IMR-90 (cell line): ENCODE measurements around the gene WWC2. TPM values are rescaled to one million over a fixed set of nuclear protein-coding genes. Genes with fewer than 3 reads are reported as not detected.

Experiments
- ATAC-seq: fragments of 200-7000 bp; cut with Tn5 transposase; 2 replicates; pipeline ENCODE4 v1.9.1; 2020; ENCODE audit warnings: low read depth, mild to moderate bottlenecking, moderate library complexity
- BruUV-seq: library from RNA; stranded (reverse); fragments of 400-500 nt; replicated peaks from 2 replicates; lab custom pipeline; 2021; lab: Mats Ljungman, UMichigan
- CTCF ChIA-PET: fragments of 300-600 bp; formaldehyde crosslinking; extraction: SDS; loops from one replicate; lab custom pipeline; 2021; ENCODE audit warnings: antibody characterized with exemption; lab: Yijun Ruan, JAX
- POLR2A ChIA-PET: fragments of 300-600 bp; sonication (Branson Sonifier 250); formaldehyde crosslinking; loops from one replicate; lab custom pipeline; 2022; ENCODE audit warnings: antibody characterized with exemption; ENCODE audit not compliant: unreplicated experiment; lab: Charles Lee
- DNase-seq: peaks from one replicate; pipeline ENCODE4 v3.0.0; 2013
- H2AFZ ChIP-seq: replicated peaks from 2 replicates; pipeline ENCODE3; 2013; ENCODE audit warnings: low read length, mild to moderate bottlenecking; ENCODE audit not compliant: poor library complexity
- H2AK5ac ChIP-seq: 2 replicates; pipeline ENCODE4 v1.6.1; 2013; ENCODE audit warnings: low read depth, low read length, inconsistent platforms
- H2AK9ac ChIP-seq: replicated peaks from 2 replicates; pipeline ENCODE3; 2013; ENCODE audit warnings: mild to moderate bottlenecking, low read depth, low read length, moderate library complexity; ENCODE audit not compliant: poor library complexity
- H2BK120ac ChIP-seq: 2 replicates; pipeline ENCODE4 v1.6.1; 2013; ENCODE audit warnings: low read depth, low read length, inconsistent platforms
- H2BK15ac ChIP-seq: 3 replicates; pipeline ENCODE4 v1.6.1; 2013; ENCODE audit warnings: low read depth, low read length, inconsistent platforms
- H2BK20ac ChIP-seq: 2 replicates; pipeline ENCODE4 v1.6.1; 2013; ENCODE audit warnings: low read depth, mild to moderate bottlenecking, inconsistent platforms, low read length, moderate library complexity
- H2BK5ac ChIP-seq: 2 replicates; pipeline ENCODE4 v1.6.1; 2013; ENCODE audit warnings: mild to moderate bottlenecking, low read depth, low read length, inconsistent platforms; ENCODE audit not compliant: poor library complexity, severe bottlenecking
- H3K14ac ChIP-seq: replicated peaks from 2 replicates; pipeline ENCODE4 v1.6.1; 2013; ENCODE audit warnings: low read depth, low read length, inconsistent platforms
- H3K18ac ChIP-seq: 2 replicates; pipeline ENCODE4 v1.6.1; 2013; ENCODE audit warnings: low read depth, low read length, control low read depth
- H3K23ac ChIP-seq: 2 replicates; pipeline ENCODE4 v1.6.1; 2013; ENCODE audit warnings: low read depth, low read length, inconsistent platforms
- H3K27ac ChIP-seq: 2 replicates; pipeline ENCODE4 v1.5.1; 2013; ENCODE audit warnings: mild to moderate bottlenecking, control low read depth, low read length; ENCODE audit not compliant: insufficient read depth
- H3K27me3 ChIP-seq: 2 replicates; pipeline ENCODE4 v1.6.1; 2013; ENCODE audit warnings: low read length; ENCODE audit not compliant: control insufficient read depth, insufficient read depth
- H3K36me3 ChIP-seq: 2 replicates; pipeline ENCODE4 v1.6.1; 2013; ENCODE audit warnings: low read length, mixed read lengths; ENCODE audit not compliant: control insufficient read depth, insufficient read depth
- H3K4ac ChIP-seq: 2 replicates; pipeline ENCODE4 v1.6.1; 2013; ENCODE audit warnings: low read depth, low read length, inconsistent platforms
- H3K4me1 ChIP-seq: 2 replicates; pipeline ENCODE4 v1.6.1; 2013; ENCODE audit warnings: low read length, mixed read lengths; ENCODE audit not compliant: control insufficient read depth, insufficient read depth
- H3K4me2 ChIP-seq: 2 replicates; pipeline ENCODE4 v1.6.1; 2013; ENCODE audit warnings: low read depth, mild to moderate bottlenecking, control low read depth, low read length, moderate library complexity
- H3K4me3 ChIP-seq: 2 replicates; pipeline ENCODE4 v1.5.1; 2013; ENCODE audit warnings: low read depth, mild to moderate bottlenecking, control low read depth, low read length, moderate library complexity; ENCODE audit not compliant: insufficient read depth
- H3K56ac ChIP-seq: 2 replicates; pipeline ENCODE4 v1.6.1; 2013; ENCODE audit warnings: low read length, inconsistent platforms; ENCODE audit not compliant: insufficient read depth; ENCODE audit errors: extremely low read depth
- H3K79me1 ChIP-seq, 2 experiments: 2 replicates each; pipeline ENCODE4 v1.6.1; 2013; ENCODE audit warnings: low read length in 2 of 2, inconsistent platforms in 1 of 2, low read depth in 1 of 2
- H3K9ac ChIP-seq: 2 replicates; pipeline ENCODE4 v1.6.1; 2013; ENCODE audit warnings: low read depth, low read length, control low read depth
- H3K9me1 ChIP-seq: 2 replicates; pipeline ENCODE4 v1.6.1; 2013; ENCODE audit warnings: low read length, inconsistent platforms; ENCODE audit not compliant: insufficient read depth
- H3K9me3 ChIP-seq: 2 replicates; pipeline ENCODE4 v1.6.1; 2013; ENCODE audit warnings: low read length; ENCODE audit not compliant: control insufficient read depth, insufficient read depth
- H4K20me1 ChIP-seq: 2 replicates; pipeline ENCODE4 v1.6.1; 2013; ENCODE audit warnings: low read length, inconsistent platforms; ENCODE audit not compliant: insufficient read depth
- H4K5ac ChIP-seq: 2 replicates; pipeline ENCODE4 v1.6.1; 2013; ENCODE audit warnings: mild to moderate bottlenecking, low read depth, low read length, control low read depth
- H4K8ac ChIP-seq, 2 experiments: 2 replicates each; pipeline ENCODE4 v1.6.1; 2013; ENCODE audit warnings: low read depth in 2 of 2, low read length in 2 of 2, control low read depth in 1 of 2, inconsistent platforms in 1 of 2
- H4K91ac ChIP-seq: 2 replicates; pipeline ENCODE4 v1.6.1; 2013; ENCODE audit warnings: low read depth, low read length, inconsistent platforms; ENCODE audit not compliant: insufficient read depth
- BHLHE40 ChIP-seq: fragments of 150-350 bp; IDR thresholded peaks from 2 replicates; pipeline ENCODE4 v1.6.1; 2016; ENCODE audit warnings: mild to moderate bottlenecking, low read depth, low read length
- MAFK ChIP-seq: IDR thresholded peaks from 2 replicates; pipeline ENCODE4 v1.6.1; 2012; ENCODE audit warnings: low read depth, low read length, improper control_type of control experiment
- MXI1 ChIP-seq: IDR thresholded peaks from 2 replicates; pipeline ENCODE4 v1.6.1; 2012; ENCODE audit warnings: low read depth, mild to moderate bottlenecking, low read length, moderate library complexity, borderline replicate concordance
- NFE2L2 ChIP-seq: fragments of 150-350 bp; IDR thresholded peaks from 2 replicates; pipeline ENCODE4 v1.6.1; 2016; ENCODE audit warnings: low read depth, mild to moderate bottlenecking, low read length
- POLR2A ChIP-seq: IDR thresholded peaks from 2 replicates; pipeline ENCODE4 v1.6.1; 2012; ENCODE audit warnings: mild to moderate bottlenecking, low read depth, low read length
- RCOR1 ChIP-seq: IDR thresholded peaks from 2 replicates; pipeline ENCODE4 v1.6.1; 2012; ENCODE audit warnings: mild to moderate bottlenecking, low read length, improper control_type of control experiment; ENCODE audit not compliant: insufficient replicate concordance
- SMC3 ChIP-seq: fragments of 150-350 bp; IDR thresholded peaks from 2 replicates; pipeline ENCODE4 v1.6.1; 2016; ENCODE audit warnings: low read depth, mild to moderate bottlenecking, antibody characterized with exemption, low read length, moderate library complexity
- WGBS, 2 experiments: methylation state at CpG; one replicate each; pipeline versions ENCODE4 v1.1.5 to v1.1.7; 2013; ENCODE audit warnings: missing lambda C conversion rate in 2 of 2; ENCODE audit not compliant: insufficient read length in 1 of 2; ENCODE audit errors: extremely low coverage in 2 of 2; 5-methylcytosine and 5-hydroxymethylcytosine counted together
- dilution Hi-C: fragments of 300-500 bp; cut with HindIII; formaldehyde crosslinking; loops from one replicate; pipeline ENCODE4 v1.14.3; 2018; ENCODE audit warnings: low sequenced_read_pairs; ENCODE audit not compliant: unreplicated experiment
- in situ Hi-C: fragments of 300-500 bp; cut with MboI; formaldehyde crosslinking; loops from 3 replicates; pipeline ENCODE4 v1.14.3; 2019; ENCODE audit warnings: low sequenced_read_pairs, inconsistent platforms, mixed read lengths
- intact Hi-C: fragments of 100-400 bp; cut with micrococcal nuclease; formaldehyde crosslinking; loops from 2 replicates; pipeline ENCODE4 v1.10.0; 2022
- polyA plus RNA-seq, 3 experiments: library from polyadenylated mRNA; depleted of rRNA; stranded (reverse); fragments of >200 nt; gene quantifications; 2 replicates each; pipeline ENCODE4 v1.2.3, GENCODE V29; 2012; ENCODE audit warnings: low replicate concordance in 1 of 3
- total RNA-seq: library from RNA; depleted of rRNA; stranded (reverse); fragments of >200 nt; gene quantifications from 2 replicates; pipeline ENCODE4 v1.2.3, GENCODE V29; 2012
- TF ChIP-seq, protein P1 (sequence below): conservative IDR thresholded peaks from 2 replicates; pipeline ENCODE4 v1.5.1; 2012; ENCODE audit warnings: mild to moderate bottlenecking, low read depth, low read length, improper control_type of control experiment
- TF ChIP-seq, protein P2 (sequence below): fragments of 150-350 bp; IDR thresholded peaks from 2 replicates; pipeline ENCODE4 v1.6.1; 2017; ENCODE audit warnings: mild to moderate bottlenecking, antibody characterized with exemption, low read length, low read depth
- TF ChIP-seq, protein P3 (sequence below): fragments of 150-350 bp; IDR thresholded peaks from 2 replicates; pipeline ENCODE4 v1.6.1; 2016; ENCODE audit warnings: low read depth, mild to moderate bottlenecking, low read length, moderate library complexity, borderline replicate concordance

WWC2 gene
- total and polyA plus RNA-seq, 2 of the 4 experiments (the other 2 are of a cell fraction) = 26.6 to 27.4 TPM

DNA sequence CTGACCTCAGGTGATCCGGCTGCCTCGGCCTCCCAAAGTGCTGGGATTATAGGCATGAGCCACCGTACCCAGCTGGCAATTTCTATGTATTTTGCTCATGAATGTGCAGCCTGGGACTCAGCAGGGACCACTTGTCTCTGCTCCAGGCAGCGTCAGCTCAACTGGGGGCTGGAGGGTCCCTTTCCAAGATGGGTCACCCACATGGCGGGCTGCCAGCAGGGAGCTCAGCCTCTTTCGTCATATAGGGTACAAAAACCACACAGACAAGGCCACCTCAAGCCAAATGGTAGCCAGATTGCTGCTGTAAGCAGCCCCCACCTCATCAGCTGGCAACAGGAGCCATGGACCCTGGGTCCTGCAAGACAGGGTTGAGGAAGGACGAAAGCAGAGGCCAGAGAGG is 225.6 kb downstream of the WWC2 start:
- CTCF ChIA-PET = no interaction called here
- no peak overlapping the region for H3K4me2 ChIP-seq
- no TSS peak for BruUV-seq

More for the DNA sequence above, 225.6 kb downstream of the WWC2 start:
- Histone ChIP-seq H3K27ac (no peak overlapping the region), H3K4me3 (no peak overlapping the region), H4K5ac (no peak overlapping the region), H3K56ac (no peak overlapping the region), H3K4me1 (peaks cover 3% of the 10 kb centered on the region; the same call in 1 of the 2 replicates), H4K20me1 (no peaks in the 10 kb centered on the region), H3K23ac (no peak overlapping the region), H2AK5ac (no peak overlapping the region), H3K9me1 (0 out of 2 replicates have a peak, but pooled peaks cover 2% of the 10 kb centered on the region), H2BK20ac (no peak overlapping the region), H3K36me3 (no peaks in the 10 kb centered on the region), H2BK15ac (no peak overlapping the region), H3K9ac (no peak overlapping the region), H3K18ac (no peak overlapping the region), H3K27me3 (no peaks in the 10 kb centered on the region), H4K91ac (no peak overlapping the region), H2BK5ac (no peak overlapping the region), H3K14ac (no peak overlapping the region), H2AK9ac (no peak overlapping the region), H3K79me1 (no peaks in the 10 kb centered on the region), H3K4ac (no peak overlapping the region), H2AFZ (no peak overlapping the region), H4K8ac (no peak overlapping the region), H2BK120ac (no peak overlapping the region), H3K9me3 (peaks cover 7% of the 10 kb centered on the region)
- in situ Hi-C loops (no loop called here), dilution Hi-C loops (no loop called here), intact Hi-C loops (no loop called here)
- DNase-seq = no peak
- TF ChIP-seq NFE2L2 (no peak), SMC3 (no peak), MAFK (no peak), RCOR1 (no peak), POLR2A (no peak), BHLHE40 (no peak), MXI1 (no peak)
- TF ChIP-seq, protein P1, sequence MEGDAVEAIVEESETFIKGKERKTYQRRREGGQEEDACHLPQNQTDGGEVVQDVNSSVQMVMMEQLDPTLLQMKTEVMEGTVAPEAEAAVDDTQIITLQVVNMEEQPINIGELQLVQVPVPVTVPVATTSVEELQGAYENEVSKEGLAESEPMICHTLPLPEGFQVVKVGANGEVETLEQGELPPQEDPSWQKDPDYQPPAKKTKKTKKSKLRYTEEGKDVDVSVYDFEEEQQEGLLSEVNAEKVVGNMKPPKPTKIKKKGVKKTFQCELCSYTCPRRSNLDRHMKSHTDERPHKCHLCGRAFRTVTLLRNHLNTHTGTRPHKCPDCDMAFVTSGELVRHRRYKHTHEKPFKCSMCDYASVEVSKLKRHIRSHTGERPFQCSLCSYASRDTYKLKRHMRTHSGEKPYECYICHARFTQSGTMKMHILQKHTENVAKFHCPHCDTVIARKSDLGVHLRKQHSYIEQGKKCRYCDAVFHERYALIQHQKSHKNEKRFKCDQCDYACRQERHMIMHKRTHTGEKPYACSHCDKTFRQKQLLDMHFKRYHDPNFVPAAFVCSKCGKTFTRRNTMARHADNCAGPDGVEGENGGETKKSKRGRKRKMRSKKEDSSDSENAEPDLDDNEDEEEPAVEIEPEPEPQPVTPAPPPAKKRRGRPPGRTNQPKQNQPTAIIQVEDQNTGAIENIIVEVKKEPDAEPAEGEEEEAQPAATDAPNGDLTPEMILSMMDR = no peak
- TF ChIP-seq, protein P2, sequence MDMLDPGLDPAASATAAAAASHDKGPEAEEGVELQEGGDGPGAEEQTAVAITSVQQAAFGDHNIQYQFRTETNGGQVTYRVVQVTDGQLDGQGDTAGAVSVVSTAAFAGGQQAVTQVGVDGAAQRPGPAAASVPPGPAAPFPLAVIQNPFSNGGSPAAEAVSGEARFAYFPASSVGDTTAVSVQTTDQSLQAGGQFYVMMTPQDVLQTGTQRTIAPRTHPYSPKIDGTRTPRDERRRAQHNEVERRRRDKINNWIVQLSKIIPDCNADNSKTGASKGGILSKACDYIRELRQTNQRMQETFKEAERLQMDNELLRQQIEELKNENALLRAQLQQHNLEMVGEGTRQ = no peak
- TF ChIP-seq, protein P3, sequence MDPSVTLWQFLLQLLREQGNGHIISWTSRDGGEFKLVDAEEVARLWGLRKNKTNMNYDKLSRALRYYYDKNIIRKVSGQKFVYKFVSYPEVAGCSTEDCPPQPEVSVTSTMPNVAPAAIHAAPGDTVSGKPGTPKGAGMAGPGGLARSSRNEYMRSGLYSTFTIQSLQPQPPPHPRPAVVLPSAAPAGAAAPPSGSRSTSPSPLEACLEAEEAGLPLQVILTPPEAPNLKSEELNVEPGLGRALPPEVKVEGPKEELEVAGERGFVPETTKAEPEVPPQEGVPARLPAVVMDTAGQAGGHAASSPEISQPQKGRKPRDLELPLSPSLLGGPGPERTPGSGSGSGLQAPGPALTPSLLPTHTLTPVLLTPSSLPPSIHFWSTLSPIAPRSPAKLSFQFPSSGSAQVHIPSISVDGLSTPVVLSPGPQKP = no peak
- POLR2A ChIA-PET = no interaction called here
- 100% methylated on average over 4 of the region's 7 CpGs; no CpG with 5 or more reads in 1 of the 2 experiments for WGBS, 2 experiments
- ATAC-seq = no peak
